ENCODE results near the gene SIT1.
A peak's percentile ranks its signal among the peaks of the same experiment; 100 is the strongest.

The SIT1 gene

DNA sequence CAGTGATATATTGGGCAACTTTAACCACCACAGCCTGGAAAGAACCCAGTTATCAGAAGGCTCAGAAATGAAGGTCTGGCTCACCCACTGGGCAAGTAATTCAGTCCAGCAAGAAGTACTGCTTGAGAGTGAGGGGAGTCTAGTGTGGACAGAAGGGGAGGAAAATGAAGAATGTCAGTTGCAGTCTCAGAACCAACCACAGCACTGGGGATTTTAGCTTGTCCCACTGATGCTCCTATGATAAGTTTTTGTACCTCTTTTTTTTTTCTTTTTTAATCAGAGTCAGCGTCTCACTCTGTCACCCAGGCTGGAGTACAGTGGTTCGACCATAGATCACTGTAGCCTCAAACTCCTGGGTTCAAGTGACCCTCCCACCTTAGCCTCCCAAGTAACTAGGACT, 23.2 kb downstream of the SIT1 start:
- no peak for DNase-seq (ENCODE audit: extremely low read depth, low read depth)
- TF ChIP-seq, protein P1, sequence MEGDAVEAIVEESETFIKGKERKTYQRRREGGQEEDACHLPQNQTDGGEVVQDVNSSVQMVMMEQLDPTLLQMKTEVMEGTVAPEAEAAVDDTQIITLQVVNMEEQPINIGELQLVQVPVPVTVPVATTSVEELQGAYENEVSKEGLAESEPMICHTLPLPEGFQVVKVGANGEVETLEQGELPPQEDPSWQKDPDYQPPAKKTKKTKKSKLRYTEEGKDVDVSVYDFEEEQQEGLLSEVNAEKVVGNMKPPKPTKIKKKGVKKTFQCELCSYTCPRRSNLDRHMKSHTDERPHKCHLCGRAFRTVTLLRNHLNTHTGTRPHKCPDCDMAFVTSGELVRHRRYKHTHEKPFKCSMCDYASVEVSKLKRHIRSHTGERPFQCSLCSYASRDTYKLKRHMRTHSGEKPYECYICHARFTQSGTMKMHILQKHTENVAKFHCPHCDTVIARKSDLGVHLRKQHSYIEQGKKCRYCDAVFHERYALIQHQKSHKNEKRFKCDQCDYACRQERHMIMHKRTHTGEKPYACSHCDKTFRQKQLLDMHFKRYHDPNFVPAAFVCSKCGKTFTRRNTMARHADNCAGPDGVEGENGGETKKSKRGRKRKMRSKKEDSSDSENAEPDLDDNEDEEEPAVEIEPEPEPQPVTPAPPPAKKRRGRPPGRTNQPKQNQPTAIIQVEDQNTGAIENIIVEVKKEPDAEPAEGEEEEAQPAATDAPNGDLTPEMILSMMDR (IDR thresholded peaks at IDR 0.05; ENCODE audit: low read depth, low read length), result no peak

DNA sequence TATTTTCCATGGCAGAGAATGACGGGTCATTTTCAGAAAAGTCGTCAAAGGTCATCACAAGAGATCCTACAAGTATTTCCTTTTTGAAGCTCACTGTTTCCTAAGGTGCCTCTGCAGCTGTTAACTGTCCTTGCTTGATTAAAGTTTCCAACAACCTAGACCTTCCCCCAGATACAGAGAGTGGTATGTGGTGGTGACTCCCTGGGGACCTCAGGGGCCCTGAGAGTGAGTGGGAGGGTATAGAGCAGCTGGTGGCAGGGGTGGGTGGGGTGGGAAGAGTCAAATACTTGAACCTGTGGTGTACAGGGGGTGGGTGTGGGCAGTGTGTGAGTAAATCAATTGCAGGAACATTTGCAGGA, 31.0 kb downstream of the SIT1 start:
- TF ChIP-seq, protein P1 (IDR thresholded peaks at IDR 0.05; ENCODE audit: low read depth, low read length), result no peak
- no peak for DNase-seq (ENCODE audit: extremely low read depth, low read depth)

DNA sequence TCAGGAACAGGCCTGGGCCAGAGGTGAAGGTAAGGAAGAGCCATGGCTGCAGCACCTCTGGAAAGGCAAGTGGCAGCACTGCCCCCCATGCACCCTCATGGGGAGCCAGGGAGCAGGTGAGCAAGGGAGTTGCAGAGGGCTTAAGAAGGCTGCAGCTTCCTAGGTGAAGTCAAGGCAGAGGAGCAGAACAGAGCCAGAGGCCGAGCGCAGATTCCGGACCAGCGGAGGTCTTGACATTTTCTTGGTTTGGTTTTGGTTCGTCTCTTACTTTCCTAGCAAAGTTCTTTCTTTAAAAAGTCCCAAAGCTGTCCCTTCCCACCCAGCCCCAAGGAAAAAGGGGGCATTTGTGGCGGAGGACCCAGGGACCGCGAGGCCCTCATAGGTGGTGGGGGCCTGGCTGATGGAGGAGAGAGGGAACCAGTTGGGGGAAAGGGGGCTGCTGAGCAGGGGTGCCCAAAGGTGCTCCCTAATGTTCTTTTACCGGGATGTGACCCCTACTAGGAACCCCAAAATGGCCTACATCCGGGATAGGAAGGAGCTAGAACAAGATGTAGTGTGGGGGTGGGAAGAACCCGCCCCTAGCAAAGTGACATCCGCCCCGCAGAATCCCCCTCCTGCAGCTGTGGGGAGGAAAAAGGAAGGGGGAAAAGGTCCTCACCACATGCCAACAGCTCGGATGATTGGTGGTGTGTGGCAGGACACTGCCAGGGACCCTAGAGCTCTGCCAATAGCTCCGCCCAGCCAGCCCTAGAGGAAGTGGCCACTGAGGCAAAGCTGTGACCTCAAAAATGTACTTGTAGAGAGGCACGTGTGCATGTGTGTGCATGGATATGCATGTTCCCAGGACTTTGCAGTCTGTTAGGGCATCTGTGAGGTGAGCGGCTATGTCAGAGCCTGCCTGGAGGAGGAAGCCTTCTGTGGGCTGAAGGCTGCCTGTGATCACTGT, 31.6 kb downstream of the SIT1 start:
- no peak for DNase-seq (ENCODE audit: extremely low read depth, low read depth)
- TF ChIP-seq, protein P1 (IDR thresholded peaks at IDR 0.05; ENCODE audit: low read depth, low read length), result no peak

DNA sequence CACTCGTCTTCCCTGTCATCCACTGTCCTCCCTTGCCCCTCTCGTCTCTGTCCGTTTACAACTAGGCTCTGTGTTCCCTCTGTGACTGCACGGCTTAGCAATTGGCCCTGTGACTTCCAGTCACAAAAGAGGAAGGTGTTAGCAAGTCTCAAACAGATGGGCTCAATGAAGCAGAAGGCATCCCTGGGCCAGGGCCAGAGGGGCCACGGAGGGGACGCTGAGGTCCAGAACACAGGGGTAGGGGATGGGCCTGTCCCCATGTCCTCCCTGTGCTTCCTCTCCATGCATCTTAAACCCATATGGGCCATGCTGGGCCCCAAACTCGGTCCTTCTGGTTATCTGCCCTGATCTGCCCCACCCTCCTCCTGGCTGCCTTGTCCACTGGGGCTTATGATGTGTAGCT, 32.4 kb downstream of the SIT1 start, which contains the start of gene CD72:
CD72 (minus strand) TSS at position 89 of the 403 bp plus-strand sequence. CDS start 110 bp downstream, outside the sequence.
- no peak for DNase-seq (ENCODE audit: extremely low read depth, low read depth)
- TF ChIP-seq, protein P1 (IDR thresholded peaks at IDR 0.05; ENCODE audit: low read depth, low read length), result no peak

DNA sequence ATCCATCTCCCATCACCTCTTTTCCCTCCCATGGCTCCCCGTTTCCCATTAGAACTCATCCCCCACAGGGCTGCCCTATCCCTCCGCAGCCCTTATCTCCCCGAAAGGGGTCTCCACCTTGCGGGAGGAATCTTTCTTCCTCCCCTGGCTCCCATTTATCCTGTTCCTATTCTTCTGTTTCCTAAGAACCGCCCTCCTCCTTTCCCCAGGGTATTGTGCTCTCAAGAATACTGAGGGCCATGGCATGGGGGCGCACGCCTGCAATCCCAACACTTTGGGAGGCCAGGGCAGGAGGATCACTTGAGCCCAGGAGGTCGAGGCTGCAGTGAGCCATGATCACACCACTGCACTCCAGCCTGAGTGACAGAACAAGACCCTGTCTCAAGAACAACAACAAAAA, 33.2 kb downstream of the SIT1 start:
- no peak for DNase-seq (ENCODE audit: extremely low read depth, low read depth)
- TF ChIP-seq, protein P1 (IDR thresholded peaks at IDR 0.05; ENCODE audit: low read depth, low read length), result no peak

DNA sequence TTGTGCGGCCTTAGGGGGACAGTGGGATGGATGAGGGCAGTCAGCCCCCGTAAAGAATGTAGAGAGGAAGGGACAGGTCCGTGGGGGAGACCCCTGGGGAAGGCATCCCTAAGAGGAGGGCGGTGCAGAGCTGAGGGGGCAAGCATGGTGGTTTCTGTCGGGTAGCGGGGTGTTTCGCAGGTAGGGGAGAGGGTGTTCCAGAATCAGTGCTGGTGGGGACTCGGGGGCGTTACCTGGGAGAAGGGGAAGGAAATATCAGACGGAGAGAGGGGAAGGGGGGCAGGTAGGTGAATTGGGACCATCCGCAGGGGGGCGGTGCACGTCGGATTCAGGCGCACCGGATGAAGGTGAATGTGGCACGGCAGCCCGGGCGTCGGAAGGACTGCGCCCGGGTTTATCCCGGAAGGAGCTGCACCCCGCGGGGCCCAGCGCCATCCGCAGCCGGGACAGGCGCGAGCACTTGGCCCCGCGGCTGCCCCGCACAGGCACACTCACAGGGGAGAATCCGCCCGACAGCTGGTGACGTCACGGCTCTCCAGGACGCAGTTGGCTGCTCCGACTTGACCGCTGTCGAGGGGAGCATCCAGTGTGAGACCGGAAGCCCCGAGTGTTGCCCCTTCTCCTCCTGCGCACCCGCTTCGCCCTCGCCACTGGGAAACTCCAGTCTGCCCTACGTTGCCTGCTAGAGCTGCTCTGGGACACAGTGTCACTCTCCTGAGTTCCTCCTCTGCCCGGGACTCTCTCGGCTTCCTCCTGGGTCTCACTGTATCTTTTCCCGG, 33.9 kb downstream of the SIT1 start:
- TF ChIP-seq, protein P1 (IDR thresholded peaks at IDR 0.05; ENCODE audit: low read depth, low read length), result peak; percentile 1; the same call in 1 of the 2 replicates
- DNase-seq (ENCODE audit: extremely low read depth, low read depth), result no peak
